ENCODE data around the gene ITGAX.

ITGAX gene

GRCh38 chr16:31350275-31351005 is 4.5 kb upstream of the ITGAX start:
- DNase-seq = no peak

- no peak for DNase-seq
These were observed 3.6 kb upstream of the ITGAX start for GRCh38 chr16:31351246-31351941.

- DNase-seq = no peak
These were observed 3.0 kb upstream of the ITGAX start for GRCh38 chr16:31351942-31352325.

- DNase-seq = no peak
These were observed 2.4 kb upstream of the ITGAX start for GRCh38 chr16:31352376-31353115.

- DNase-seq = no peak
These were observed 590 bp downstream of the ITGAX start for GRCh38 chr16:31355431-31356100.

- no peak for DNase-seq
These were observed 1.8 kb downstream of the ITGAX start for GRCh38 chr16:31356566-31357323.

- DNase-seq = no peak
These were observed 2.5 kb downstream of the ITGAX start for GRCh38 chr16:31357324-31358109.

- DNase-seq = no peak
These were observed 5.3 kb downstream of the ITGAX start for GRCh38 chr16:31360251-31360650.

GRCh38 chr16:31361201-31362110 is 6.5 kb downstream of the ITGAX start:
- no peak for DNase-seq

GRCh38 chr16:31362476-31363405 is 7.8 kb downstream of the ITGAX start:
- DNase-seq = no peak

- no peak for DNase-seq
These were observed 8.7 kb downstream of the ITGAX start for GRCh38 chr16:31363721-31364120.

GRCh38 chr16:31364421-31364820 is 9.4 kb downstream of the ITGAX start:
- no peak for DNase-seq

- DNase-seq = no peak
These were observed 10.3 kb downstream of the ITGAX start for GRCh38 chr16:31365131-31365865.

GRCh38 chr16:31367853-31368252 is 12.9 kb downstream of the ITGAX start:
- no peak for DNase-seq

GRCh38 chr16:31371008-31371407 is 16.0 kb downstream of the ITGAX start:
- no peak for DNase-seq

GRCh38 chr16:31371619-31372484 is 16.9 kb downstream of the ITGAX start:
- DNase-seq = no peak

GRCh38 chr16:31373235-31373634 is 18.3 kb downstream of the ITGAX start:
- DNase-seq = no peak

GRCh38 chr16:31375231-31375630 is 20.3 kb downstream of the ITGAX start:
- DNase-seq = no peak

Data from left hindlimb (tissue), 1 donor.